GM21737 (cell line): ENCODE data around the gene NLRP11.
"Not testable (repeated sequence)": the region's sequence is repeated elsewhere in the genome, so short reads cannot be mapped to it uniquely, and the experiment has no call there.

ENCODE experiments used
- ATAC-seq: cut with Tn5 transposase; IDR thresholded peaks from one replicate; pipeline ENCODE4 v1.9.1; 2021; ENCODE audit warnings: mild to moderate bottlenecking, moderate library complexity; ENCODE audit not compliant: unreplicated experiment

The NLRP11 gene

DNA sequence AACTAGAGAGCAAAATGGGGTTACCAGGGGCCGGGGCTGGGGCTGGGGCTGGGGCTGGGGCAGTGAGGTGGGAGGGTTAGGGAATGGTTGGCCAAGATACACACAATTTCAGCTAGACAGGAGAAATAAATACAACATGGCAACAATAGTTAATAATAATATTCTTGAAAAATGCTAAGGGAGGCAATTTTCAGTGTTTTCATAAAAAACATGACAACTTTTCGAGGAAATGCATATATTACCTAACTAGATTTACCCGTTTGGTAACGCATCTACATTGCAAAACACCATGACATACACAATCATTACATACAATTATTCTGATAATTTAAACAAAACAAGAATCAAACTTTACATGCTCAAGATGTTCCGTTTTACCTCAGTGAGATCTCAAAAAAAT is 50.7 kb downstream of the NLRP11 start:
- no peak for ATAC-seq

DNA sequence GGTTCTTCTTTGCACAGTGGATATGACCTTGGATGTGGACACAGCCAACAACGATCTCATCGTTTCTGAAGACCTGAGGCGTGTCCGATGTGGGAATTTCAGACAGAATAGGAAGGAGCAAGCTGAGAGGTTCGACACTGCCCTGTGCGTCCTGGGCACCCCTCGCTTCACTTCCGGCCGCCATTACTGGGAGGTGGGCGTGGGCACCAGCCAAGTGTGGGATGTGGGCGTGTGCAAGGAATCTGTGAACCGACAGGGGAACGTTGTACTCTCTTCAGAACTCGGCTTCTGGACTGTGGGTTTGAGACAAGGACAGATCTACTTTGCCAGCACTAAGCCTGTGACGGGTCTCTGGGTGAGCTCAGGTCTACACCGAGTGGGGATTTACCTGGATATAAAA is 53.5 kb downstream of the NLRP11 start:
- no peak for ATAC-seq

DNA sequence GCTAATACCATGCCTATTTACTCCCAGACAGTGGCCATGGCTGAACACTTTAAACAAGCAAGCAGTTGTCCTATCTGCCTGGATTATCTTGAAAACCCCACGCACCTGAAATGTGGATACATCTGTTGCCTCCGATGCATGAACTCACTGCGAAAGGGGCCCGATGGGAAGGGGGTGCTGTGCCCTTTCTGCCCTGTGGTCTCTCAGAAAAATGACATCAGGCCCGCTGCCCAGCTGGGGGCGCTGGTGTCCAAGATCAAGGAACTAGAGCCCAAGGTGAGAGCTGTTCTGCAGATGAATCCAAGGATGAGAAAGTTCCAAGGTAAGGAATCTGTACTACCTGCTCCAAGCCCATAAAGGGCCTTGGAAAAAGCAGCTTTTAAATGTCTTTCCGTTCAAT is 54.3 kb downstream of the NLRP11 start:
- ATAC-seq = no peak

DNA sequence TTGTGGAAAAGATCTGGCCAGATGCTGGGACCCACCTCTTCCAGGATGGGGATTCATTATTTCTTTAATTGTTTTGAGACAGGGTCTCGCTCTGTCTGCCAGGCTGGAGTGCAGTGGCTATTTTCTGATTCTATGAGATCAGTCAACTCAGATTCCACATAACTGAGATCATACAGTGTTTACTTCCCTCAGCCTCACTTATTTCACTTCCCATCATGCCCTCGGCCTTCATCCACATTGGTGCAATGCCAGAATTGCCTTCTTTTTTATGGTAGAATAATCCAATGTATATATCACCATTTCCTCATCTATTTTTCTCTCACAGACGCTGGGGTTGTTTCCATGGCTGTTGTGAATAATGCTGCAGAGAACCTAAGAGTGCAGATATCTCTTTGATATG is 62.2 kb downstream of the NLRP11 start:
- ATAC-seq = not testable (repeated sequence)

DNA sequence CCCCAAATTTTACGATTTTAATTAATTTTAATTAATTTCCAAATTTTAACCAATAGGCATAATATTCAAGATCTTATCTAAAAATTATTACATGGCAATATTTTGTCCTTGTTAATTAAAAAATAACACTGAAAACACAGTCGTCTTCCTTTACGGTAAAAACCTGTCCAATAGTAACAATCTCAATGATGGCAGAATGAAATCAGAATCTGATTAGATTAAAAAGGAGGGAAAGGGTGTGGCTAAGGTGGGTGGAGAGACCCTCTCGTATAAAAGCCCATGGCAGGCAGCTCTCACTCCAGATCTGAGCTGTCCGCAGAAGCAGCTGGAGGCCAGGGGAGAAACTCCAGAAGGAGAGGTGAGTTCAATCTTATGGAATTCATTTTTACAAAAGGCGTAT is 63.0 kb downstream of the NLRP11 start, which contains the start of gene RFPL4AL1:
TSS of gene RFPL4AL1 (plus strand) at position 301 of the 400 bp plus-strand sequence. CDS start 2,687 bp downstream, outside the sequence.
- ATAC-seq = not testable (repeated sequence)

DNA sequence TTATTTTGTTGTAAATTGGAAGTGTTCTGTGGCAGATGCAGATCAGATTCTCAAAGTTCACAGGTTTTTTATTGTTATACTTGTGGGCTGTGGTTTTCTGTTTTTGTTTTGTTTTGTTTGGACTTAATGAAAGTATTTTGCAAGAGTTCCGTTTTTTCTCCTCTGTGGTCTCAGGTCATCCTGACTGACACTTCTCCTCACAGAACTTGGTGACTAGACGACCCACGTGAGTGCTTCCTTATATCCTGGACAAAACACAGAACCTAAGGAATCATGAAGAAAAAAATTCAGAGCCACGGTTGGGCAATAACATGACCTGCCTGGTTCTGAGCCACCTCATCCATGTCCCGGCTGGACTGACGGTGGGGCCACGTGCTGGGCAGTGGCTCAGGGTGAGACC is 65.3 kb downstream of the NLRP11 start:
- ATAC-seq = no peak

DNA sequence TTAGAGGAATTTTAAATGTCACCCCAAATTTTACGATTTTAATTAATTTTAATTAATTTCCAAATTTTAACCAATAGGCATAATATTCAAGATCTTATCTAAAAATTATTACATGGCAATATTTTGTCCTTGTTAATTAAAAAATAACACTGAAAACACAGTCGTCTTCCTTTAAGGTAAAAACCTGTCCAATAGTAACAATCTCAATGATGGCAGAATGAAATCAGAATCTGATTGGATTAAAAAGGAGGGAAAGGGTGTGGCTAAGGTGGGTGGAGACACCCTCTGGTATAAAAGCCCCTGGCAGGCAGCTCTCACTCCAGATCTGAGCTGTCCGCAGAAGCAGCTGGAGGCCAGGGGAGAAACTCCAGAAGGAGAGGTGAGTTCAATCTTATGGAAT is 73.0 kb downstream of the NLRP11 start, which contains the start of gene RFPL4A:
TSS of gene RFPL4A (plus strand) at position 301 of the 400 bp plus-strand sequence. CDS start 2,704 bp downstream, outside the sequence.
- not testable (repeated sequence) for ATAC-seq

DNA sequence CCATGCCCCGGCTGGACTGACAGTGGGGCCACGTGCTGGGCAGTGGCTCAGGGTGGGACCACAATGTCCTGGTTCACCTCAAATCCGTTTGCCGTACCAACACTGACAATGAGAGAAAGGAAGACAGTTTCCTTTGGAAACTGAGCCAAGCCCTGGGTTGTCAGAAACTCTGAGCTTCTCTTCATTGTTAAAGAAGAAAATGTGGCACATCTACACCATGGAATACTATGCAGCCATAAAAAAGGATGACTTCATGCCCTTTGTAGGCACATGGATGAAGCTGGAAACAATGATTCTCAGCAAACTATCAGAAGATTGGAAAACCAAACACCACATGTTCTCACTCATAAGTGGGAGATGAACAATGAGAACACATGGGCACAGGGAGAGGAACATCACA is 75.0 kb downstream of the NLRP11 start:
- ATAC-seq = not testable (repeated sequence)

DNA sequence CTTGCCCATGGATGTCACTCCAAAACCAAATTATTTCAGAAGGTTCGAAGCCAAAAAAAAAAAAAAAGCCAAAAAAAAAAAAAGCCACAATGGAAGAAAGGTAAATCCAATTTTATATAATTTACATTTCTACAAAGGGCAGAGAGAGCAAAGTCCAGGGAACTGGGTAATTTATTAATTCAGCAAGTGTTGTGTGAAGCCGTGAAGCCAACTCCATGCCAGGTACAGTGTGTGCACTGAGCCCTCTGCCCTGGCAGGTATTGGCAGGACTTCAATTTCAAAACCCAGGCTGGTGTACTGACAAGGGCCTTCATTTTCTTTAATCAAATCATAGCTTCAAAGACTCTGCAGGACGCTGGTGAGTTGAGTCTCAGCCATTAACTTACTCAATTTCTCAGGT is 78.4 kb downstream of the NLRP11 start:
- no peak for ATAC-seq

DNA sequence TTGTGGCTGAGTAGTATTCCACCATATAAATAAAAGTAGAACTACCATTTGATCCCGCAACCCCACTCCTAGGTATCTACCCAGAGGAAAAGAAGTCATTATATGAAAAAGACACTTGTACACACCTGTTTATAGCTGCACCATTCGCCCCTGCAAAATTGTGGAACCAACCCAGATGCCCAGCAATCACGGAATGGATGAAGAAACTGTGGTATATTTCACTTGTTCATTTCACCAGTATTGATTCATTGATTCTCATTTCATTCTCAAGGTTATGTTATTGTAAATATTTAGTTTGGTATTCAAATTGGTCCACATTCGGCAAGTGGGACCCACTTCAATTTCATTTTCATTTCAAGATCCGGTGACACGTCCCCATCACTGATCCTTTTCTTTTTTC is 81.1 kb downstream of the NLRP11 start:
- ATAC-seq = no peak

DNA sequence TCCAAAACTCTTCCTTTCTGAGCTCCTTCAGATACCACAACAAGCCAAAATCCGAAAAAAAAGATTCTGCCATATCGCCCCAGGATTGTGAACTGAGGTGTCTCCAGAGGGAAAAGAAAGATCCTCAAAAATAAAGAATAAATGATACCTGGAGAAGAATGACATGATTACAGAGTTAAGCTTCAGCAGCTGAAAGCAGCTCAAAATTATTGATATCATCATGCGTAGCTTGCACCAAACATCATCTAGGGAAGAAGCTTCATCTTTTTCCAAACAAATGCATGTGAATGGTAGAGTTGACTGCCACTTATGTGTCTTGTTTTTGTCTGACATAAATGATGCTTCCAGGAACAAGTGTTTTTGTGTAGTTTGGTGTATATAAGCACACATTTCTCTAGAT is 93.5 kb downstream of the NLRP11 start, which contains the start of gene NLRP9:
TSS of gene NLRP9 (minus strand) at position 101 of the 400 bp plus-strand sequence. CDS start at position 73, 28 bp downstream.
- ATAC-seq = no peak
